Neuronal stem cell (in vitro differentiated cells): ENCODE data around the gene MAP3K5.

Source experiments
- DNase-seq: peaks from one replicate; pipeline ENCODE4 v3.0.0-alpha.2; 2013; ENCODE audit warnings: low spot score
- H2AFZ ChIP-seq: one replicate; pipeline ENCODE4 v1.6.1; 2013; ENCODE audit warnings: mild to moderate bottlenecking, low read length, inconsistent platforms
- H2AK5ac ChIP-seq: 2 replicates; pipeline ENCODE4 v1.6.1; 2013; ENCODE audit warnings: low read depth, mild to moderate bottlenecking, inconsistent platforms, low read length, moderate library complexity, mixed read lengths
- H2BK120ac ChIP-seq: 2 replicates; pipeline ENCODE4 v1.6.1; 2013; ENCODE audit warnings: low read depth, mild to moderate bottlenecking, inconsistent platforms, low read length, moderate library complexity, mixed read lengths
- H2BK12ac ChIP-seq: one replicate; pipeline ENCODE4 v1.6.1; 2013; ENCODE audit warnings: low read length, inconsistent platforms
- H2BK15ac ChIP-seq: 2 replicates; pipeline ENCODE4 v1.6.1; 2013; ENCODE audit warnings: mild to moderate bottlenecking, low read length, inconsistent platforms, mixed read lengths
- H2BK5ac ChIP-seq: one replicate; pipeline ENCODE4 v1.6.1; 2013; ENCODE audit warnings: inconsistent platforms, mild to moderate bottlenecking, low read length, moderate library complexity
- H3K14ac ChIP-seq: one replicate; pipeline ENCODE4 v1.6.1; 2013; ENCODE audit warnings: low read length, inconsistent platforms
- H3K18ac ChIP-seq: 2 replicates; pipeline ENCODE4 v1.6.1; 2013; ENCODE audit warnings: low read length, inconsistent platforms
- H3K23ac ChIP-seq: 2 replicates; pipeline ENCODE4 v1.6.1; 2013; ENCODE audit warnings: low read depth, mild to moderate bottlenecking, mixed read lengths, low read length, inconsistent platforms; ENCODE audit not compliant: poor library complexity
- H3K27ac ChIP-seq: replicated peaks from 3 replicates; pipeline ENCODE4 v1.5.1; 2013; ENCODE audit warnings: low read length, inconsistent platforms
- H3K27me3 ChIP-seq, 3 experiments: 2 replicates each; pipeline ENCODE4 v1.6.1; 2013; ENCODE audit warnings: low read length in 3 of 3, mild to moderate bottlenecking in 2 of 3, inconsistent platforms in 1 of 3, low read depth in 1 of 3, mixed read lengths in 1 of 3, moderate library complexity in 1 of 3; ENCODE audit not compliant: control insufficient read depth in 3 of 3, insufficient read depth in 3 of 3
- H3K36me3 ChIP-seq, 2 donors: replicated peaks in 1 of 2; 2 replicates each; pipeline ENCODE4 v1.6.1; 2013; ENCODE audit warnings: low read length in 2 of 2; ENCODE audit not compliant: control insufficient read depth in 2 of 2, insufficient read depth in 2 of 2
- H3K4ac ChIP-seq: 2 replicates; pipeline ENCODE4 v1.6.1; 2013; ENCODE audit warnings: inconsistent platforms, mild to moderate bottlenecking, low read length, moderate library complexity
- H3K4me1 ChIP-seq, 2 donors: 1 replicate in 1 of 2; 2 replicates in 1 of 2; pipeline ENCODE4 v1.6.1; 2013; ENCODE audit warnings: low read length in 2 of 2, low read depth in 1 of 2; ENCODE audit not compliant: control insufficient read depth in 2 of 2, insufficient read depth in 1 of 2
- H3K4me2 ChIP-seq: one replicate; pipeline ENCODE4 v1.6.1; 2013; ENCODE audit warnings: mild to moderate bottlenecking, low read length, inconsistent platforms; ENCODE audit not compliant: insufficient read depth, poor library complexity, severe bottlenecking
- H3K4me3 ChIP-seq, 2 donors: 2 replicates each; pipeline ENCODE4 v1.5.1; 2013; ENCODE audit warnings: low read length in 2 of 2, mild to moderate bottlenecking in 2 of 2, inconsistent platforms in 1 of 2, moderate library complexity in 1 of 2
- H3K79me1 ChIP-seq: one replicate; pipeline ENCODE4 v1.6.1; 2013; ENCODE audit warnings: low read depth, mild to moderate bottlenecking, inconsistent platforms, low read length, moderate library complexity
- H3K9ac ChIP-seq: one replicate; pipeline ENCODE4 v1.6.1; 2013; ENCODE audit warnings: mild to moderate bottlenecking, low read depth, low read length, inconsistent platforms; ENCODE audit not compliant: poor library complexity
- H3K9me3 ChIP-seq, 2 donors: replicated peaks in 1 of 2; 2 replicates each; pipeline versions ENCODE3 to v1.6.1; 2013; ENCODE audit warnings: low read length in 2 of 2, mild to moderate bottlenecking in 2 of 2, inconsistent platforms in 1 of 2, low read depth in 1 of 2, mixed read lengths in 1 of 2, moderate library complexity in 1 of 2; ENCODE audit not compliant: control insufficient read depth in 2 of 2, insufficient read depth in 1 of 2
- H4K8ac ChIP-seq: one replicate; pipeline ENCODE4 v1.6.1; 2013; ENCODE audit warnings: low read depth, mild to moderate bottlenecking, inconsistent platforms, low read length, moderate library complexity
- H4K91ac ChIP-seq: one replicate; pipeline ENCODE4 v1.6.1; 2013; ENCODE audit warnings: low read length, low read depth, mild to moderate bottlenecking, inconsistent platforms; ENCODE audit not compliant: poor library complexity
- WGBS, 2 donors: extraction: QIAGEN DNeasy Blood & Tissue Kit; methylation state at CpG; one replicate each; pipeline ENCODE4 v1.1.7; 2013; ENCODE audit warnings: missing lambda C conversion rate in 2 of 2, mixed read lengths in 1 of 2; ENCODE audit not compliant: insufficient read length in 2 of 2, insufficient replicate concordance in 1 of 2; ENCODE audit errors: extremely low coverage in 2 of 2; 5-methylcytosine and 5-hydroxymethylcytosine counted together

The MAP3K5 gene

GRCh38 chr6:136826216-136826615 lies 33.9 kb upstream of the MAP3K5 start:
- Histone ChIP-seq H3K18ac (no peak overlapping the region), H3K79me1 (peaks cover 4% of the 10 kb centered on the region)
- no CpG with 5 or more reads among the region's 6 CpGs for WGBS, 2 donors

GRCh38 chr6:136823128-136823660 lies 30.9 kb upstream of the MAP3K5 start:
- no peak for DNase-seq
- peaks cover 4% of the 10 kb centered on the region for H3K79me1 ChIP-seq
- peak overlapping the region; percentile 27 for H3K27ac ChIP-seq
- no peak overlapping the region for H3K4ac ChIP-seq
- H3K23ac ChIP-seq: peak overlapping the region; percentile 99
- H3K9ac ChIP-seq: peak overlapping the region; percentile 95
- H3K14ac ChIP-seq: peak overlapping the region; percentile 98
- peaks cover 0 to 1% of the 10 kb centered on the region in 2 donors for H3K9me3 ChIP-seq
- H3K36me3 ChIP-seq: peaks cover 2 to 32% of the 10 kb centered on the region in 2 donors
- peaks cover 0 to 10% (median 0%) of the 10 kb centered on the region in 3 experiments for H3K27me3 ChIP-seq
- H2BK5ac ChIP-seq: peak overlapping the region; percentile 53
- H3K4me2 ChIP-seq: peak overlapping the region; percentile 67
- no peak overlapping the region for H4K91ac ChIP-seq
- H2AFZ ChIP-seq: peak overlapping the region; percentile 91
- no peak overlapping the region for H2BK15ac ChIP-seq
- peaks cover 0 to 3% of the 10 kb centered on the region in 2 donors for H3K4me1 ChIP-seq
- H3K4me3 ChIP-seq: peak overlapping the region; percentile 59 to 82
- no peak overlapping the region for H2BK120ac ChIP-seq
- peak overlapping the region; percentile 98 for H2AK5ac ChIP-seq
- H4K8ac ChIP-seq: peak overlapping the region; percentile 98
- H2BK12ac ChIP-seq: no peak overlapping the region
- WGBS, 2 donors: no CpG with 5 or more reads among the region's 31 CpGs
- H3K18ac ChIP-seq: peak overlapping the region; percentile 94

More at GRCh38 chr6:136826216-136826615, 33.9 kb upstream of the MAP3K5 start:
- no peak overlapping the region for H3K4me2 ChIP-seq
- H2BK120ac ChIP-seq: no peak overlapping the region
- no peak overlapping the region for H3K27ac ChIP-seq
- peaks cover 5 to 55% of the 10 kb centered on the region in 2 donors for H3K36me3 ChIP-seq
- H2AK5ac ChIP-seq: no peak overlapping the region
- no peak overlapping the region for H2BK15ac ChIP-seq
- no peaks in the 10 kb centered on the region for H3K27me3 ChIP-seq
- H3K23ac ChIP-seq: no peak overlapping the region
- peaks cover 1 to 7% of the 10 kb centered on the region in 2 donors for H3K9me3 ChIP-seq
- no peak overlapping the region for H3K4me3 ChIP-seq
- no peak overlapping the region for H4K91ac ChIP-seq
- H3K4me1 ChIP-seq: peaks cover 0 to 3% of the 10 kb centered on the region in 2 donors
- H2BK5ac ChIP-seq: no peak overlapping the region
- H4K8ac ChIP-seq: no peak overlapping the region
- H3K14ac ChIP-seq: no peak overlapping the region
- H3K4ac ChIP-seq: no peak overlapping the region
- H2AFZ ChIP-seq: no peak overlapping the region
- H2BK12ac ChIP-seq: no peak overlapping the region
- no peak overlapping the region for H3K9ac ChIP-seq
- no peak for DNase-seq

GRCh38 chr6:136822376-136823127 lies 30.3 kb upstream of the MAP3K5 start, which contains the start of gene PEX7:
TSS of gene PEX7 (plus strand) at chr6:136822592. CDS start at chr6:136822666, 74 bp downstream.
- WGBS, 2 donors: no CpG with 5 or more reads among the region's 78 CpGs
- DNase-seq: peak; percentile 82

GRCh38 chr6:136822046-136822375 lies 29.7 kb upstream of the MAP3K5 start:
- no peak for DNase-seq
- H3K27ac ChIP-seq: no peak overlapping the region
- H4K91ac ChIP-seq: no peak overlapping the region

More at GRCh38 chr6:136822376-136823127, 30.3 kb upstream of the MAP3K5 start, which contains the start of gene PEX7:
- Histone ChIP-seq H4K8ac (peak within 1 kb of the TSS; percentile 98), H2BK120ac (no peak within 1 kb of the TSS), H3K4me3 (peak within 1 kb of the TSS; percentile 59 to 82), H2BK15ac (no peak within 1 kb of the TSS), H3K27me3 (peaks cover 0 to 16% (median 0%) of the 10 kb centered on the region in 3 experiments), H3K18ac (peak within 1 kb of the TSS; percentile 98), H3K23ac (peak within 1 kb of the TSS; percentile 99), H3K79me1 (peaks cover 4% of the 10 kb centered on the region), H2BK12ac (no peak within 1 kb of the TSS), H3K14ac (peak within 1 kb of the TSS; percentile 98), H3K4ac (no peak within 1 kb of the TSS), H3K9ac (peak within 1 kb of the TSS; percentile 96), H3K36me3 (peaks cover 2 to 25% of the 10 kb centered on the region in 2 donors), H3K4me2 (peak within 1 kb of the TSS; percentile 67), H3K9me3 (peaks cover 0 to 1% of the 10 kb centered on the region in 2 donors), H2AFZ (peak within 1 kb of the TSS; percentile 91), H2BK5ac (peak within 1 kb of the TSS; percentile 53), H3K4me1 (peaks cover 0 to 3% of the 10 kb centered on the region in 2 donors), H4K91ac (no peak within 1 kb of the TSS), H2AK5ac (peak within 1 kb of the TSS; percentile 98), H3K27ac (peak within 1 kb of the TSS; percentile 80)

More at GRCh38 chr6:136822046-136822375, 29.7 kb upstream of the MAP3K5 start:
- no peak overlapping the region for H2BK120ac ChIP-seq
- H3K4me1 ChIP-seq: peaks cover 0 to 3% of the 10 kb centered on the region in 2 donors
- H2BK15ac ChIP-seq: no peak overlapping the region
- peaks cover 0 to 16% (median 0%) of the 10 kb centered on the region in 3 experiments for H3K27me3 ChIP-seq
- H3K23ac ChIP-seq: no peak overlapping the region
- H2BK5ac ChIP-seq: no peak overlapping the region
- H2AK5ac ChIP-seq: no peak overlapping the region
- no peak overlapping the region for H4K8ac ChIP-seq
- peaks cover 2 to 20% of the 10 kb centered on the region in 2 donors for H3K36me3 ChIP-seq
- H2BK12ac ChIP-seq: no peak overlapping the region
- peak overlapping the region; percentile 17 to 59 for H3K4me3 ChIP-seq
- peaks cover 0 to 1% of the 10 kb centered on the region in 2 donors for H3K9me3 ChIP-seq
- H3K79me1 ChIP-seq: peaks cover 2% of the 10 kb centered on the region
- H3K4me2 ChIP-seq: peak overlapping the region; percentile 67
- no peak overlapping the region for H3K4ac ChIP-seq
- no peak overlapping the region for H3K9ac ChIP-seq
- WGBS, 2 donors: no CpG with 5 or more reads among the region's 11 CpGs
- H2AFZ ChIP-seq: peak overlapping the region; percentile 91
- H3K14ac ChIP-seq: no peak overlapping the region
- peak overlapping the region; percentile 49 for H3K18ac ChIP-seq
